HFFc6 (cell line): Measurements from ENCODE around the gene FRMD3. TPM values are rescaled to one million over a fixed set of nuclear protein-coding genes. Genes with fewer than 3 reads are reported as not detected.

Experiments used
- DNase-seq: peaks from one replicate; pipeline ENCODE4 v3.0.0-alpha.2; 2018
- H3K27ac Mint-ChIP-seq: 2 replicates; pipeline ENCODE4 v1.8.0; 2020; ENCODE audit warnings: mild to moderate bottlenecking, mixed read lengths
- H3K27me3 Mint-ChIP-seq: 2 replicates; pipeline ENCODE4 v1.8.0; 2021; ENCODE audit warnings: mild to moderate bottlenecking, moderate library complexity, mixed read lengths; ENCODE audit not compliant: insufficient read depth
- H3K36me3 Mint-ChIP-seq: 2 replicates; pipeline ENCODE4 v1.8.0; 2021; ENCODE audit warnings: low read depth, mixed read lengths
- H3K4me1 Mint-ChIP-seq: 2 replicates; pipeline ENCODE4 v1.8.0; 2020; ENCODE audit warnings: low read depth, mixed read lengths
- H3K4me3 Mint-ChIP-seq: 2 replicates; pipeline ENCODE4 v1.8.0; 2020; ENCODE audit warnings: mild to moderate bottlenecking, moderate library complexity, mixed read lengths
- H3K9me3 Mint-ChIP-seq: 2 replicates; pipeline ENCODE4 v1.8.0; 2020; ENCODE audit warnings: mild to moderate bottlenecking, mixed read lengths
- CTCF ChIP-seq: fragments of 200-600 bp; sonication (generic); IDR thresholded peaks from 2 replicates; pipeline ENCODE4 v1.5.0; 2021; ENCODE audit warnings: antibody characterized with exemption, mild to moderate bottlenecking
- total RNA-seq, 6 experiments: library from RNA; stranded (reverse); fragmentation: NEBNext Ultra II Directional; extraction: Animal tissue kit (Norgen Biotek cat#: 25700); gene quantifications; 2 replicates in 1 of 6; 3 replicates in 5 of 6; pipeline ENCODE4 v1.2.3, GENCODE V29; 2021

Gene FRMD3
- total RNA-seq, 6 experiments from 2014 or later, result 4.0 to 14.9 (median 12.7) TPM

GRCh38 chr9:83476513-83476912 is 61.7 kb downstream of the FRMD3 start:
- no peak for TF ChIP-seq CTCF
- Mint-ChIP-seq H3K27ac (peak overlapping the region; percentile 15; the same call in 1 of the 2 replicates), H3K27me3 (peaks cover 2% of the 10 kb centered on the region; the same call in 1 of the 2 replicates), H3K9me3 (no peaks in the 10 kb centered on the region; the same call in 1 of the 2 replicates), H3K4me1 (peaks cover 61% of the 10 kb centered on the region), H3K4me3 (no peak overlapping the region), H3K36me3 (no peaks in the 10 kb centered on the region)
- no peak for DNase-seq

GRCh38 chr9:83475741-83476140 is 62.5 kb downstream of the FRMD3 start:
- H3K4me1 Mint-ChIP-seq, result peaks cover 68% of the 10 kb centered on the region
- no peak for TF ChIP-seq CTCF
- no peak overlapping the region for H3K4me3 Mint-ChIP-seq
- no peaks in the 10 kb centered on the region for H3K36me3 Mint-ChIP-seq
- H3K27ac Mint-ChIP-seq, result no peak overlapping the region
- no peak for DNase-seq
- peaks cover 5% of the 10 kb centered on the region; the same call in 1 of the 2 replicates for H3K27me3 Mint-ChIP-seq
- H3K9me3 Mint-ChIP-seq, result no peaks in the 10 kb centered on the region; the same call in 1 of the 2 replicates

GRCh38 chr9:83474631-83475030 is 63.6 kb downstream of the FRMD3 start:
- no peak for DNase-seq
- H3K9me3 Mint-ChIP-seq, result no peaks in the 10 kb centered on the region; the same call in 1 of the 2 replicates
- H3K36me3 Mint-ChIP-seq, result no peaks in the 10 kb centered on the region
- no peak for TF ChIP-seq CTCF
- H3K27ac Mint-ChIP-seq, result peak overlapping the region; percentile 87
- H3K4me3 Mint-ChIP-seq, result peak overlapping the region; percentile 85; the same call in 1 of the 2 replicates
- H3K27me3 Mint-ChIP-seq, result peaks cover 5% of the 10 kb centered on the region; the same call in 1 of the 2 replicates
- H3K4me1 Mint-ChIP-seq, result peaks cover 78% of the 10 kb centered on the region

- Mint-ChIP-seq H3K36me3 (no peaks in the 10 kb centered on the region), H3K9me3 (no peaks in the 10 kb centered on the region), H3K4me3 (peak overlapping the region; percentile 85), H3K27me3 (peaks cover 3% of the 10 kb centered on the region; the same call in 1 of the 2 replicates), H3K27ac (peak overlapping the region; percentile 87), H3K4me1 (peaks cover 89% of the 10 kb centered on the region)
- DNase-seq, result peak; percentile 11
- no peak for TF ChIP-seq CTCF
Measured at GRCh38 chr9:83473488-83473971, 64.7 kb downstream of the FRMD3 start.

- no peak for TF ChIP-seq CTCF
- DNase-seq, result no peak
- Mint-ChIP-seq H3K36me3 (no peaks in the 10 kb centered on the region), H3K27ac (peak overlapping the region; percentile 87), H3K4me3 (peak overlapping the region; percentile 85; the same call in 1 of the 2 replicates), H3K27me3 (peaks cover 3% of the 10 kb centered on the region; the same call in 1 of the 2 replicates), H3K4me1 (peaks cover 89% of the 10 kb centered on the region), H3K9me3 (no peaks in the 10 kb centered on the region)
Measured at GRCh38 chr9:83472764-83473163, 65.4 kb downstream of the FRMD3 start.
